Epithelial cell of esophagus (primary cell): ENCODE measurements around the gene DGCR8.

Experiments
- DNase-seq: peaks from one replicate; pipeline ENCODE4 v3.0.0; 2010; ENCODE audit warnings: low read depth
- H3K4me3 ChIP-seq: 2 replicates; pipeline ENCODE4 v1.5.1; 2011; ENCODE audit warnings: mild to moderate bottlenecking, low read length, control low read depth
- CTCF ChIP-seq: IDR thresholded peaks from 2 replicates; pipeline ENCODE4 v1.5.1; 2011; ENCODE audit warnings: low read depth, mild to moderate bottlenecking, low read length, control low read depth, inconsistent platforms; ENCODE audit not compliant: insufficient read depth; ENCODE audit errors: missing control alignments

Gene DGCR8

DNA sequence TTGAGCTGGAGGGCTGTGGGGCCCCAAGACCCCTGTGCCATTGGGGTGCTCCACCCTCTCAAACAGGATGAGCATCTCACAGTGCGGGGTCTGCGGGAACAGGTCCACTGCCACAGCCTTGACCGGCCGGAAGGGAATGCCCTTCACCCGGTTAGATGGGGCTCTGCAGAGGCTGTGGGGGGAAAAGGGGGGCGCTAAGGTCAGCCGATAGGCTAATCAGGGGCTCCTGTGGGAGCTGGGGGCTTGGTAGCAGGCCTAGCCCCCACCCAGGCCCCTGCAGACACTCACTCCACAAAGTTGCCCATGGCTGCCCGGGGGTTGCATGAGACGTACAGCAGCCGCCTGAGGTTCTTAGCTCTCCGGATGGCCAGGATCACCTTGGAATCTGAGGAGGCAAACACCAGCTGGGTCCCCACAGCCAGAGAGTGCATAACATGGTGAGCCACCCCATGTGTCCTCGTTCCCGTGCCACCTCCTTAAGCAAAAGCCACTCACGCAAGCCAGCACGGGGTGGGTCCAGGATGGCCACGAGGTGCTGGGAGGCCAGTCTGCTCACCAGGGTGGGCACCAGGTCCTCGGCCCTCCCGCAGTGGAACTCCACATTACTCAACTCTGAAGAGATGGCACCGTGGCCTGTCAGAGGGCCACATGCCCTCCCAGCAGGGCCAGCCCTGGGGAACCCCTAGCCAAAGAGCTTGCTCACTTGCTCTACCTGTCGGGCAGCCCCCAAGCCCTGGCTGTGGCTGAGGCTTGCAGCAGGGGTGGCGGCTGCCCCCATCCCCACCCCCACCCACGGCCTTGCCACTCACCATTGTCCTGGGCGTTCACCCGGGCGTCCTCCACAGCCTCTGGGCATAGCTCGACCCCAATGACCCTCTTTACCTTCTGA is 32.8 kb downstream of the DGCR8 start:
- no peak for TF ChIP-seq CTCF
- DNase-seq, result no peak
- H3K4me3 ChIP-seq, result no peak overlapping the region

GRCh38 chr22:20113551-20114310 is 33.7 kb downstream of the DGCR8 start:
- TF ChIP-seq CTCF, result no peak
- no peak for DNase-seq
- no peak overlapping the region for H3K4me3 ChIP-seq

DNA sequence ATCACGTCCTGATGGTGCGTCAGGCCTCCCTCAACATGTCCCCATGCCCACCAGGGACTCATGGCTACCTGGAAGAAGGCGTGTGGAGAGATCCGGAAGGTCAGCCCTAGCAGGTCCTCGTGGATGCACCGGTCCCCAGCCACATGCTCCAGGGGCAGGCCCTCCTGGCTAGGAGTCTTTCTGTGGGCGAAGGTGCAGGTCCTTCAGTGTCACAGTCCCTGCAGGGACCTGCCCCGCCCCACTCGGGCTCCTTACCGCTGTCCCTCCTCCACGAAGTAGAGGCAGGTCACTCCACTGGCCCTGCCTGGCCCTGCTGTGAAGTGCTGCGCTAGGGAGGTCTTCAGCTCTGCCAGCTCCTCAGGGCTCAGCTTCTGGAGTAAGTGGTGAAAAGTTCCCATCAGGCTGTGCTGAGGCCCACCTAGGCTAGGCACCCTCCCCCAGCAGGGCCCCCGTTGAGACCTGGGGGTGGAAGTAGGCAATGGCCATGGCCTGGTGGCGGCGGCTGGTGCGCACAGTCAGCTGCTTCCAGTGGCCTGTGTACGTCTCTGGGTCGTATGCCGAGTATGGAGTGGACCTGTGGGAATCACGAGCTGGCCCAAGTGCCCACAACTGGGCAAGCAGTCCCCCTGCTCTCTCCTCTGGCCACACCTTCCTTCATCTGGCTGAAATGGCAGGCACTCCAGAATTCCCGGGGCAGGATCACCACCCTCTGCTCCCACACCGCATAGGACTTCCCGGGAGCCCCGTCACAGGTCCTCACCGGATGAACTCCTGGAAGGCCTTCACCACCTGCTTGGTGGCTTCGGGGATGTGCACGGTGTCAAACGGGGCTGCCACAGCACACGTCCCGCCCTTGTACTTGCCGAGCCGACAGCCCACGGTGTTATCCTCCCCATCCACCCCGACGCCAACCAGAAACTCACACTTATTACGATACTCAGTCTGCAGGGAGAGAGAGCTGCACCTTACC is 34.8 kb downstream of the DGCR8 start:
- TF ChIP-seq CTCF, result no peak
- no peak overlapping the region for H3K4me3 ChIP-seq
- no peak for DNase-seq

- DNase-seq, result no peak
- H3K4me3 ChIP-seq, result peak within 1 kb of the TSS; percentile 80
Observed at GRCh38 chr22:20115691-20116375, 35.8 kb downstream of the DGCR8 start, which contains the start of gene RANBP1. Gene RANBP1, plus strand, starts transcription at chr22:20116104. Its CDS starts 81 bp downstream, at chr22:20116185.

DNA sequence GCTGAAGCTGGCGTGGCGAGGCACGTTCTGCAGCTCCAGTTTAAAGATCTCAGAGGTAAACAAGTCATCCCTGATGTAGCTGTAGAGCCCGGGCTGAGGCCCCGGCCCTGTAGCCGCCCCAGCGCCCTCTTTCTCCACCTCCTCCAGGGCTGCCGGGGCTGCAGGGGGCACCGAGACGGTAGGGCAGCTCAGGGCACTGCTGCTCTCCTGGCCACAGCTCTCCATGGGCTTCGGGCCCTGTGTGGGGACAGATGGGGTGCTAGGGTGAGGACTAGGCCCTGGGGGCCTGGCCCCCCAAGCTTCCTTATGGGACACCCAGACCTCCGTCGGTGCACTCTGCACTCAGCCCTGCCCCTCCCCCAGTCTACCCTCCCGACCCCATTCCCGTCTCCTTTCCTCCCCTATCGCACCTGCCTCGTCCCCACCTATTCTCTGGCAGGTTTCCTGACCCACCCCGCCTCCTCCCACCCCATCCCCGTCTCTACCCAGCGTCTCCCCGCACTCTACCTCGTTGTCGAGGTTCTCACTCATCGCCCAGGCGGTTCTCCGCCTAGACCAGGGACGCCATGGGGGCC is 36.4 kb downstream of the DGCR8 start:
- no peak for DNase-seq
- TF ChIP-seq CTCF, result no peak
- peak overlapping the region; percentile 80 for H3K4me3 ChIP-seq

More at GRCh38 chr22:20115691-20116375, 35.8 kb downstream of the DGCR8 start, which contains the start of gene RANBP1:
- no peak for TF ChIP-seq CTCF
